ENCODE data around the gene UBE2Q2.
"Not testable (repeated sequence)": the region's sequence is repeated elsewhere in the genome, so short reads cannot be mapped to it uniquely, and the experiment has no call there.

UBE2Q2 gene

DNA sequence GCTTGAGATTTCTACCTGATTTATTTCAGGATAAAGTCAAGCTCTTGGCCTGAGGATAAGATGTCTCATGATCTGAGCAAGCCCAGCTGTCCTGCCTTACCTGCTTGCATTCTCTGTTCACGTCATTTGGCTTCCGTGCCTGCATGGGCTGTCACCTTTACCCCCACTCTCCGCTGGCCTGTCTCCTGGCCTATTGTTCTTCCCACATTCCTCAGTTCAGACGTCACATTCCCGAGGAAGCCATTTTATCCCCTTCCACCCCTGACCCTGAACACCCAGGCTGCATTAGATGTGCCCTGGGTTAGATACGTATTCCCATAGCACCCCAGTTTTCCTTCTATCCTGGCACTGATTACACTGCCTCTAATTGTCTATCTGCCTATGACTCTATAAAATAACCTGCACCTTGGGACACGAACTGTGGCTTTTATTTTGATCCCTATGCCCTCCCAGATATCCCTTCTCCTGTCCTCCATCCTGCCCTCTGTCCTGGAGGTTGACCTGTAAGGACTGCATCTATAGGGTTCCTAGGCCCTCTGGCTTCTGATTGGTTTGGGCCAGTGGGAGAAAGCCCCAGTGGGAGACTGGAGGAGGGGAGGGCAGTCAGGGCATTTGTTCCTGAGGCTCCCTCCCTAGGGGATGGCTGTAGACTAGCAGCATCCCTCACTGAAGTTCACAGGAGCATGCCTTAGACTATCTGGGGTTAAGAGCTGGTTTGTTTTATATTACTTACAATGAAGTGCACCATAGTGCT lies 19.2 kb upstream of the UBE2Q2 start:
- no peak for DNase-seq (ENCODE audit: low read depth in 2 of 3, low spot score in 1 of 3)

DNA sequence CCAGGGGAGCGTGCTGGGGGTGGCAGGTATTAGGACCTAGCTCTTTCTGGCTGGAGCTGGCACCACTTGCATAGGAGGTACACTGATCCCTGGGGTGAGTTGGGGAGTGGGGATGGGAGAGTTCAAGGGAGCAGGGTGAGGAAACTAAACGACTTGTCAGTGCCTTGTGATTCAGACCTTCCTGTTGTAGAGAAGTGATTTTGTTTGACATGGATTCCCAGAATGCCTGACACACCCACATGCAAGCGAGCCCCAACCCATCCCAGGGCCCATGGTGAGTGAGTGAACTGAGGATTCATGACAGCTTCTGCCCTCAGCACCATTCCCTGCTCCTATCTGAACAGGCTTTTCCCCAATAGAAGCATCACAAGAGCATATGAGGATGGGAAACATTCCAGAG lies 15.6 kb upstream of the UBE2Q2 start:
- no peak for DNase-seq (ENCODE audit: low read depth in 2 of 3, low spot score in 1 of 3)

DNA sequence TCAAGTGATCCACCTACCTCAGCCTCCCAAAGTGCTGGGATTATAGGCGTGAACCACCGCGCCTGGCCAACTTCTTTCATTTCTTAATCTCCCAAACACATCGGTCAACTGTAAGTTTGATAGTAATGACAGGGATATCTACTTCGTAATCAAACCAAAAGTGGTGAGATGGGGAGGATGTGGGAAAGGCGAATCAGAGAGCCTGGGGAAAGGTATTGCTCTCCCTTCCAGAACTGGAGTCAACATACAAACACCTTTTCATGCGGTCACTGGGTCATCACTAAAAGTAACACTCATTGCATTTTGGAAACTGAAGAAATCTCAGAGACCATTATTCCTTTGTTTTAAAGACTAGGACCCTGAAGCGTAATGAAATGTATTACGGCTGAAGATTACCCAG lies 14.8 kb upstream of the UBE2Q2 start:
- no peak for DNase-seq (ENCODE audit: low read depth in 2 of 3, low spot score in 1 of 3)

DNA sequence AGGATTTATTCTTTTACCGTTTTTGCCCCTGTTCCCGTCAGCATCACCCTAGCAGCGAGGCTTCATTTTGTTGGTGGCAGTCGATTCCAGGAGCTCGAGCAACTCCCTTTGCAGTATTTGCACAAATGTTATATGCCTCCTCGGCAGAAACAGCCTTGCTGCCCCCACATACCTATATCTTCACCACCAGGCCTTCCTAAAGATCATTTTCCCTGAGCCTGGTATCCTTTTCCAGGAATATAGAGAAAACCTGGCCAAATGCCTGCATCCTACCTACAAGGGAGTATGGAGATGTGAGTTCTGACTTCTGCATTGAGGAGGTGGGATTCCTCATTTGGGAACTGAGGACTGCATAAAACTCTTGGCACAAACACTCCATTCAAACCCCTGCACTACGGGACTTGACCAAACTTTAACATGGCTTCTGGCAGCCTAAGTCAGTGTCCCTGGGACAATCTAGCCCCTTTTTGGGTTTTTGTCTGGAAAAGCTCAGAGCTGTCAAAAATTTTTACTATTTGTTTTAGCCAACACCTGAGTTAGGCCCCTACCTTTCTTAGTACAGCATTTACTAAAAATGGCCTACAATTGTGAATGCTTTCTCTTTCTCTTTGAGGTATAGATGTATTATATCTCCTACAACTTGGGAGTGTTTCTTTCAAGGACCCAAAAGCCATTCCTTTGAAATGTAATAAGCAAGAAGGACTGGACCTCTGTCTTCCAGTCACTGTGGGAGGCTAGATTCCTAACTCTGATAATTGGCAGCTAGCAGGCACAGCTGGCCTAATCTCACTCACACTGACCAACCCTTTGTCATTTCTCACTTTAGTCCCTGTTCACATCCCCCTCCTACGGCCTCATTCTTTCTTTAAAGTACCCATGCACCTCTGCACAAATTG lies 12.1 kb upstream of the UBE2Q2 start:
- DNase-seq (ENCODE audit: low read depth in 2 of 3, low spot score in 1 of 3), result no peak

DNA sequence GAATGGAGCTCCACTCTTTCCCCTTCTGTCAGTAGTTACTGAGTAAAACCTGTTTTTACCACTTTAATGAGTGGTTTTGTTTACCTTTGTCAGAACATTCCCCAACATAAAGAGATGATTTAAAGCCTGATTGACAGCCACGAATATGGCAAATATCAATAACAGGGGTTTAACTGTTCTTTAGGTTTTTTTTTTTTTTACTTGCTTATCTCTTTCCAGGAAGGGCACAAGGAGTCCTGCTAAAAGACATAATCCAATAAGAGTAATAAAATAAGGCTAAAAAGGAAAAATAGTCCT lies 11.5 kb upstream of the UBE2Q2 start:
- no peak for DNase-seq (ENCODE audit: low read depth in 2 of 3, low spot score in 1 of 3)

DNA sequence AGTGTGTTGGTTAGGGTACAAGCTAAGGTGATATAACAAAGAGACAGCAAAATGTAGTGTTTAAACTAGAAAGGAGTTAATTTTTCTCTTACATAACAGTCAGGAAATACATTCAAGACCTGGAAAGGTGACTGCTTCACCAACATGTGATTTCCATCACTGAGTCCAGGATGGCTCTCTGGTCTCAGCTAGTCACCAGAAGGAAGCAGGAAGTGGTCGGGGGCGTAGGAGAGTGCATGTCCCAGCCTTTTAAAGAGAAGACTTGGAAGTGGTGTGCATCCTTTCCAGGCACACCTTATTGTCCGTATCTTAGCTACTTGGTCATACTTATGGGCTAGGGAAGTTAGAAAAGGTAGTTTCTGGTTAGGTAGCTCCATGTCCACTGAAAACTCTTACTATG lies 11.1 kb upstream of the UBE2Q2 start:
- DNase-seq (ENCODE audit: low read depth in 2 of 3, low spot score in 1 of 3), result no peak

DNA sequence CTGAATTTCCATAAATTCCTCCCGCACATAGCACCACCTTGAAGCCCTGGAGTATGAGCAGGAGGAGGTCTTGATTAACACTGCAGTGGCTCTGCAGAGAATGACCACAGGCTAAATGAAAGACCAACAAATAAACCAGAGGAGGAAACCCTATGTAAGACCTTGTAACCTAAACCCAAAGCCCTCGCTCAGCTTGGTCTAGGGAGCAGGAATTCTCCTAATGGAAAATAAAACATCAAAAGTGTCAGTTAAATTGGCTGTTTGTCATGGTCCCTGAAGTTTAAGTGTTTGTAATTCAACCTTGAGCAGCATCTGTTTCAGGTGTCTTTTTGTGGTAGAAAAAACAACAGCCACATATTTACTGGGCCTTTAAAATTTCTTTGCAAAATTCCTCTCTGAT lies 9.2 kb upstream of the UBE2Q2 start:
- no peak for DNase-seq (ENCODE audit: low read depth in 2 of 3, low spot score in 1 of 3)

DNA sequence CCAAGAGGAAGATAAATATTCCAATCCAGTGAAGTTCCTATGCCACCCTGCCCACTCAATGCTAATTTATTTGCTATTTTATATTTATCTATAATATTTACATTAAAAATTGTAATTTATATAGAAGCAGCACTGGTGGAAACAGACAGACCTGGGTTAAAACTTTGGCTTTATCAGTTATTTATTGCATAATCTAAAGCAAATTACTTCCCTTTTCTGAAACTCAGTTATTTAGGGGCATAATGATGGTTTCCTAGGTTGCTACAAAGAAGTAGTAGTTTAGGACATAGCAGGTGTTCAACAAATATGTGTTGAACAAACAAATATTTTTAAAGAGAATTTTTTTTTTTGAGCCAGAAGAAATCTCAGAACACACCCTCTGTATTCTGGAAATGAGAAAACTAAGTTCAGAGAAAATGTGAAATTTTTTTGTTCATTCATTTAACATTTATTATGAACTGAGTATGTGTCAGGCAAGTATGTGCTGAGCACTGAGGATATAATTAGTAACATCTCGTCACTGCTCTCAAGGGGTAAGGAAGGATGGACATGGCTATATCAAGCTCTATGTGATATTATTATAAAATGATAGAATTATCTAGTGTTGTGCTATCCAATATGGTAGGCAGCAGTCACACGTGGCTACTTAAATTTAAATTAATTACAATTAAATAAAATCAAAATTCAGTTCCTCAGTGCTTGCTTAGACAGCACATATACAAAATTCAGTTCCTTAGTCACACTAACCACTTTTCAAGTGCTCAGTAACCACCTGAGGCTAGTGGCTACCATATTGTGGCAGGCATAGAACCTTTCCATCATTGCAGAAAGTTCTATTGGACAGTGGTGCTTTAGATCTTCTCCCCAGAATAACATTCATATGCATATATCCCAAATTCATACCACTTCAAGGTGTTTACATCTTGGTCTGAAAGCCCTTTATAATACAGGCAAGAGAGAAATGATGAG lies 7.0 kb upstream of the UBE2Q2 start:
- DNase-seq (ENCODE audit: low read depth in 2 of 3, low spot score in 1 of 3), result no peak

DNA sequence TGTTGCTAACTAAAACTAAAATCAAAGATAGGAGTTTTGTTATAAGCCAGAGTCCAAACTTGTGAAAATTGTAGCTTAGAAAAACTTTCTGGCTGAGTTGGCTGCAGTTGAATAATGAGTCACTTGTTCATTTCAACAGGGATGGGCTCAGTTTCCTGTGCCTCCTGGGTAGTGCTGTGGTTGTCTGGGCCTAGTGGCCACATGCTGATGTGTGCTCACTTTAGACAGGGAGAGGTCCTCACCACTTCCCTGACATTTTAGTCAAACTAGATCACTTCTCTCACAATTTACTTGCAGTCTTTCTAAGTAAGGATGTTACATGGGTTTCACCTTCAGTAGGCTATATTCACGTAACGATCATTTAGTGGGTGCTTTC lies 6.3 kb upstream of the UBE2Q2 start:
- peak; percentile 31 to 41 (median 36) for DNase-seq (ENCODE audit: low read depth in 2 of 3, low spot score in 1 of 3)

DNA sequence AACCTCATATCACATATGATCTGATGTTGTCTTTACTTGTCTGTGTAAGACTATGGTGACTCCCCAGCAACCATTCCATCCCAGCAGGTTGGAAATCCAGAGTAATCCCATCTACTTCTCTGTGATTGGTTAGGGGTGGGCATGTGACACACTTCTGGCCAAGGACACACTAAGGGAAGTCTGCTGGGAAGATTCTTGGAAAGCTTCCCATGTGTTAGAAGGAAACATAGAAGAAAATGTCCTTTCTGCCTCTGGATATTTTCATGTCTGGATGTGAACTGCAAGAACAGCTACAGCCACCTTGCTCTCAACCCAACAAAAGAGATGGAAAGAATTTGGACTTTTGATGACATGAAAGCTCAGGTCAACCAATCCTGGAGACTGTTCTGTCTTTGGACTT lies 2.6 kb upstream of the UBE2Q2 start:
- DNase-seq (ENCODE audit: low read depth in 2 of 3, low spot score in 1 of 3), result no peak

DNA sequence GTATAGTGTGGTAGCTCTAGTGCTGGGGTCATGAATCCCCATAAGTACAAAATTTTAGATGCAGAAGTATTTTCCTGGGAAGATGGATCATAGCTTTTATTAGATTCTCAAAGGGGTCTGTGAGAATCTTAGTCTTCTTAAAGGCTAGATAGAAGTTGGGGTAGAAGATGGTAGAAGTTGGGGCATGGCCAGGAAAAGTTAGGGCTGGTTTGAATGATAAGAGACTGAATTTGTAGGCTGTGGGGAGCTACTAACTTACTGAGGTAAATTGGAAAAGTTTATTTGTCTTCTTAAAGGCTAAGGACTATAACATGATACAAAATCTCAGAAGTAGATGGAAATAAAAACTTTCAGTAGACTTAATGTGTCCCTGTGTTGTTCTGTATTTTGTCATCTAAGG lies 1.6 kb upstream of the UBE2Q2 start:
- DNase-seq (ENCODE audit: low read depth in 2 of 3, low spot score in 1 of 3), result no peak

DNA sequence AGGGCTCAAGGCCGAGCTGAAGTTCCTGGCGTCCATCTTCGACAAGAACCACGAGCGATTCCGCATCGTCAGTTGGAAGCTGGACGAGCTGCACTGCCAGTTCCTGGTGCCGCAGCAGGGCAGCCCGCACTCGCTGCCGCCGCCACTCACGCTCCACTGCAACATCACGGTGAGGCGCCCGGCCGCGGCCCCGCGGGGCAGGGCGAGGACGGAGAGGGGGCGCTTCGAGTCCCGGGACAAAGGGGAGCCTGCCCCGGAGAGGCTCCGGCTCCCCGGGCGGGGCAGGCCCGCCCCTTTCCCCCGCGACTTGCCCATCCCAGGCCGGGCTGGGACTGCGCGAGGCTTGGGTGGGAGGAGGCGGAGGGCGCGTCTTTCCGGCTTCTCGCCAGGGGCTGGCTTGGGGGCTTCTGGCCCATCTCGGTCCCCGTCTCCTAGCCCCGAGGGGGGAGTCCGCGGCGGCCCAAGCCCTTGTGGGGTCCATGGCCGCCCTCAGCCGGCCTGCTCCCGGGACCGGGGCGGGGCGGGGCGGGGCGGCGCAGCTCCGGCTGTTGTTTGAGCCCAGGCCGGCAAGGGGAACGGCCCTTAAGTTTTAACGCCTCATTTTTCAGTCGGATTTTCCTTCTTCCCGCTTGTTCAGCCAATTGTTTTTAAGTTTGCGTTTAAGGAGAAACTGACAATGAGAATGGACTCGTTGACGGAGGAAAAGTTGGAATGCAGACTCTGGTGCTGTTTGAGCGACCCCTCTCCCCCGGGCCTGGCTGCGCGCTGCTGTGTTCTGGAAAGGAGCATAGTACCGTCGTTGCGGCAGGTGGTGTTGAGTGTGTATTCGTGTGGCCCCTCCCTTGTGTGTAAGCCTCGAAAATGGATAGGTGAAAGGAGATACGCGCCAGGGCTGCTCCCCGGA lies 683 bp downstream of the UBE2Q2 start:
- DNase-seq (ENCODE audit: low read depth in 2 of 3, low spot score in 1 of 3), result peak; percentile 8 to 34 (median 27)

DNA sequence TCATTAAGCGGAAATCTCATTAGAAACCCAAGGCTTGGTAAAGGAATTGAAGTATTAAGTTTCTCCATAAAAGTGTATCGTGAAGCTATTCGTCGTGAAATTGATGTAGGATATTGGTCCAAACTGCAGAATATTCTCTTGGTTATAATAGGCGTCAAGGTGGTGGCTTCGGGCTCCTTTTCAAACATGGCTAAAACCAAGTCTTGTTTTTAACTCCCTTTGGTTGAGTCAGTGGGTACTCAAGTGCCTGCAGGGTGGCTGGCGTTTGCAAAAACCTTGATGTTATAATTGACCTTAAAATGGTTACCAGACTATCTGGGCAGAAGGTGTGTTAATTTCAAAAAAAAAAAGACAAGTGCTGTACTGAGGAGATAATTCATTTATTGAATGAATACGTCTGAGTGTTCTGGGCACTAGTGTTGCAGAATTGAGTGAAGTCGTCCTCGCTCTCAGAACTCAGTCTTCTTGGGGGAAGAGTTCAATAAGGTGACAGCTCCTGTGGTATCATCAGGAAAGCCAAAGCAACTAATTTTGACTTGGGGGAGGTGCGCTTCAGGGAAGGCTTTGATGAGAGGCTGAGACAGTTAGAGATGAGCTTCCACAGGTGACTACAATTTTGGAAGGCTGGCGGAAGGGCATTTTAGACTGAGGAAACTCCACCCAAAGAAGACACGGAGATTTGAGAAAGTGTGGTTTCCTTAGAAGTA lies 1.5 kb downstream of the UBE2Q2 start:
- DNase-seq (ENCODE audit: low read depth in 2 of 3, low spot score in 1 of 3), result no peak

DNA sequence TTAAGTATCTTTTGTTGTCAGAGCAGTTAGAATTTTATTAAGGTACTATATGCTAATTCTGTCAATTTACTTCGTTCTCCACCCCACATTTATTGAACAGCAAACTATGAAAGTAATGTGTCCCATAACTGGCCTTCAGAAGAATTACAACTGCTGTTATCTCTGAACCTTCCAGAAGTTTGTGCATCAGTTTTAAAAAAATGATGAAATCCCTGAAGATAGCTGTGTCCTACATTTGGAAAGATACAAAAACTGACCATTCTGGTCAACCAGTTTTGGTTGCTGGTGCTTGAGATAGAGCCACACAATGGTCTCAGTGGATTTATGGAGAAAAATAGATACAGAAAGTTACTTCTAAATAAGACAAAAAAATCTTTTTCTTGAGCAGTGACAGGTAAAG lies 5.9 kb downstream of the UBE2Q2 start:
- DNase-seq (ENCODE audit: low read depth in 2 of 3, low spot score in 1 of 3), result no peak

DNA sequence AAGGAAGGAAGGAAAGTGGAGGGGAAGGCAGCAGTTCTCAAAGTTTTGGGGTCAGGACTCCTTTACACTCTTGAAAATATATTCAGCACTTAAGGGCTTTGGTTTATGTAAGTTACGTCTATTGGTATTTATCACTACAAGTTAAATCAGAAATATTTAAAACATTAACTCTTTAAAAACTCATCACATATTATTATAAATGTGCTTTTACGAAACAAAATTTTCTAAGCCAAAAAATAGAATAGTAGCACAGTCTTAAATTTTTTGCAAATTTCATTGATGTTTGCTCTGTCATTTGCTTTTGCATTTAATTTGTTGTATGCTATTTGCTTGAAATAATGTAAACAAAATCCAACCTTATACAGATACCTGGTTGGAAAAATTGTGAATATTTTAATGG lies 7.5 kb downstream of the UBE2Q2 start:
- no peak for DNase-seq (ENCODE audit: low read depth in 2 of 3, low spot score in 1 of 3)

DNA sequence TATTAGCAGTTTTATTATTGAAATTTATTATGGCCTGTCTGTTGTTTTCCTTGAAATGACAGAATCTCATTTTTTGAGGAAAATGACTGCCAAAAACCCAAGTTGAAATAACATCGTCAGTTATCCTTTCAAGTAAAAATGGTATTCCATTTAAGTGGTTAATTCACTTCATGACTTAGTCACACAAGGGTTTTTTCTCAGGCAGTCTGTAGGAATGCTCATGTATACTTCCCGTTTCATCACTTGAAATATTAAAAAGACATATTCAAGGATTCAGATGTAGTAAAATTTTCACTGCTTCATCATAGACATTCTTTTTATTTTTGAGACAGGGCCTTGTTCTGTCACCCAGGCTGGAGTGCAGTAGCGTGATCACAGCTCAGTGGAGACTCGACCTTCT lies 8.3 kb downstream of the UBE2Q2 start:
- DNase-seq (ENCODE audit: low read depth in 2 of 3, low spot score in 1 of 3), result not testable (repeated sequence)

DNA sequence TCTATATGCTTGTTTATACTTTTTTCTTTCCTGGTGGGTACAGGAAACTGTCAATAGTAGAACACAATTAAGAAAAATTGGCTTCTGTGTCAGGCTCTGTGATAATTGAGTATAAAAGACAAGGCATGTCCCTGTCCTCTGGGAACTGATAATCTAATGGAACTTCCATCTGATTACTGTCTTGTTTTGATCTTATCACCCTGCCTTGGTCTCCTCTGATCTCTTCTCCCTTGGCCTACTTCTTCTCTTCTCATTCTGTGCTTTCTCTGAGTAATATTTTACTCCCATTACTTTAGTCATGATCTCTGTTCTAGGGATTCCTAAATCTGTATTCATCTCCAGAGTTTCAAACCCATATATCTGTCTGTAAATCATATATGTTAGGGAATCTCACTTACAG lies 14.6 kb downstream of the UBE2Q2 start:
- DNase-seq (ENCODE audit: low read depth in 2 of 3, low spot score in 1 of 3), result no peak

DNA sequence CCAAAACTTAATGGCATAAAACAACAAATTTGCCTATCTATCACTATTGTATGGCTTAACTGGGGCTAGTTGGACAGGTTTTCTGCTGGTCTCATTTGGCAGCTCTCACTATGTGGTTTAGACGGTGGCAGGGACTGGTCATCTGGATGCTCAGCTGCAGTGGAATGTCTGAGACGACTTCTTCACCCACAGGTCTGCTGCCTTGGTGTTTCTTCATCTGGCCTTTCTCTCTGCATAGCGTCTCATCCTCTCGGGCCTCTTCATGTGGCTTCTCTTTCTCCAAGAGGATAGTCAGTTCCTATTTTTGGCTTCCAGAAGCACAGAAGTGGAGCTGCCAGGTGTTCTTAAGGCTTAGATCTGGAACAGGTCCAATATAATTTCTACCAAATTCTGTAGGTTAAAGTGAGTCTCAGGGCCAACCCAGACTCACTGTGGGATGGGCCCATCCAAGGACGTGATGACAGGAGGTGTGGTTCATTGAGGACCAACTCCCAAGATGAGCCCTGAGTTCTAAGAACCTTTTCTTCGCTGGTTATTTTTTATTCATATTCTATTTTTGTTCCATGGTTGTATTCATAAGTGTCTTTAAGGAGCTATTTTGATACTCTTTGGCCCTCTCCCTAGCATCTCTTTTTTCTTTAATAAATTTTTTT lies 18.6 kb downstream of the UBE2Q2 start:
- no peak for DNase-seq (ENCODE audit: low read depth in 2 of 3, low spot score in 1 of 3)

DNA sequence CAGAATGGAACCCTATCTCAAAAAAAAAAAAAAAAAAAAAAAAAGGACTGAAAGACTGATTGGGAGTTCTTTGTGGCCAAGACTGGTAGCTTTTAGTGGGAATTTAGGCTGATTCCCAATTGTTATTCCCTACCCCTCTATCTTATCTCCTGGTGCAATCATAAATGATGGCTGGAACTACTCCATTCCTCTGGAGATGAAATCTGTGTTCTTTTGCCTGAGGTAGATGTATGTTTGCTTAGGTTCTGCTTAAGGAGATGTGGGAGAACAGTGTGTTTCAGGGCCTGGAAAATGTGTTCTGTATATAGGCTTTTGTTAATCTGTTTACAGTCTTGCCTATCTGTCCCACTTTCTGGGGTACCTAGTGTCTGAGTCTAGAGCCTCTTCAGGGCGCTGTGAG lies 19.5 kb downstream of the UBE2Q2 start:
- no peak for DNase-seq (ENCODE audit: low read depth in 2 of 3, low spot score in 1 of 3)

All from stimulated activated CD4-positive, alpha-beta T cell treated with anti-CD3 and anti-CD28 coated beads, Interleukin-12 subunit alpha, Interleukin-12 subunit beta, amount 100 ng/mL, for 48 hours (primary cell).